Activated CD4-positive, alpha-beta T cell treated with anti-CD3 and anti-CD28 coated beads, Interleukin-2, amount 10 ng/mL, durations not matched to agents 7 days and 5 days (primary cell): ENCODE data around the gene RGS9. TPM values are rescaled to one million over a fixed set of nuclear protein-coding genes. Genes with fewer than 3 reads are reported as not detected.
A peak's percentile ranks its signal among the peaks of the same experiment; 100 is the strongest.

Source experiments
- CTCF ChIA-PET: fragments of 350-600 bp; sonication (Branson Sonifier 250); formaldehyde crosslinking; loops from one replicate; lab custom pipeline; 2021; ENCODE audit warnings: antibody characterized with exemption; lab: Charles Lee
- POLR2A ChIA-PET: fragments of 350-600 bp; sonication (Branson Sonifier 250); formaldehyde crosslinking; loops from one replicate; lab custom pipeline; 2021; ENCODE audit warnings: antibody characterized with exemption; lab: Charles Lee
- DNase-seq: peaks from one replicate; pipeline ENCODE4 v3.0.0-alpha.2; 2020
- H3K27ac Mint-ChIP-seq: one replicate; pipeline ENCODE4 v1.8.0; 2021; ENCODE audit warnings: mild to moderate bottlenecking, moderate library complexity, mixed read lengths
- H3K27me3 Mint-ChIP-seq: one replicate; pipeline ENCODE4 v1.8.0; 2021; ENCODE audit warnings: mixed read lengths
- H3K36me3 Mint-ChIP-seq: one replicate; pipeline ENCODE4 v1.8.0; 2021; ENCODE audit warnings: low read depth, mixed read lengths
- H3K4me1 Mint-ChIP-seq: one replicate; pipeline ENCODE4 v1.8.0; 2021; ENCODE audit warnings: mixed read lengths
- H3K4me3 Mint-ChIP-seq: one replicate; pipeline ENCODE4 v1.8.0; 2021; ENCODE audit warnings: mild to moderate bottlenecking, moderate library complexity, mixed read lengths
- H3K9me3 Mint-ChIP-seq: one replicate; pipeline ENCODE4 v1.8.0; 2021; ENCODE audit warnings: mixed read lengths
- total RNA-seq, 2 experiments: library from RNA; stranded (reverse); gene quantifications; one replicate each; pipeline ENCODE4 v1.2.3, GENCODE V29; 2021

The RGS9 gene
- total RNA-seq, 2 experiments from 2014 or later = 6.0 to 6.3 TPM

GRCh38 chr17:65231086-65231485, 93.9 kb downstream of the RGS9 start:
- DNase-seq = no peak
- H3K36me3 Mint-ChIP-seq = no peaks in the 10 kb centered on the region
- H3K27me3 Mint-ChIP-seq = peaks cover 11% of the 10 kb centered on the region
- ChIA-PET CTCF (interaction anchor here (0.5 to 1.8 kb wide), 8 partner anchors 11 to 500 kb away, joined by 3 to 10 read pairs (median 4); no protein-coding TSS in a partner anchor), POLR2A (no interaction called here)
- H3K4me3 Mint-ChIP-seq = no peak overlapping the region
- H3K4me1 Mint-ChIP-seq = peaks cover 25% of the 10 kb centered on the region
- no peak overlapping the region for H3K27ac Mint-ChIP-seq
- H3K9me3 Mint-ChIP-seq = no peaks in the 10 kb centered on the region

- CTCF ChIA-PET = interaction anchor here (0.5 to 2.1 kb wide), 15 partner anchors 10 to 933 kb away, joined by 3 to 10 read pairs (median 4); partner anchors contain the start of gene LRRC37A3
- Mint-ChIP-seq H3K27ac (no peak overlapping the region), H3K9me3 (no peaks in the 10 kb centered on the region), H3K36me3 (no peaks in the 10 kb centered on the region), H3K27me3 (peaks cover 11% of the 10 kb centered on the region), H3K4me3 (no peak overlapping the region), H3K4me1 (peaks cover 25% of the 10 kb centered on the region)
- POLR2A ChIA-PET = no interaction called here
- DNase-seq = peak; percentile 66
Observed at GRCh38 chr17:65231662-65232335, 94.6 kb downstream of the RGS9 start.

GRCh38 chr17:65235284-65235683, 98.1 kb downstream of the RGS9 start:
- DNase-seq = no peak
- H3K36me3 Mint-ChIP-seq = no peaks in the 10 kb centered on the region
- no peak overlapping the region for H3K27ac Mint-ChIP-seq
- ChIA-PET POLR2A (no interaction called here), CTCF (no interaction called here)
- H3K4me1 Mint-ChIP-seq = peaks cover under 1% of the 10 kb centered on the region
- H3K9me3 Mint-ChIP-seq = no peaks in the 10 kb centered on the region
- no peak overlapping the region for H3K4me3 Mint-ChIP-seq
- H3K27me3 Mint-ChIP-seq = peaks cover 14% of the 10 kb centered on the region

- CTCF ChIA-PET = interaction anchor here (0.5 kb wide), 1 partner anchor 234 kb away, joined by 5 read pairs; no protein-coding TSS in a partner anchor
- Mint-ChIP-seq H3K9me3 (no peaks in the 10 kb centered on the region), H3K27ac (no peak overlapping the region), H3K36me3 (no peaks in the 10 kb centered on the region), H3K4me1 (no peaks in the 10 kb centered on the region), H3K4me3 (no peak overlapping the region), H3K27me3 (peaks cover 14% of the 10 kb centered on the region)
- DNase-seq = no peak
- POLR2A ChIA-PET = no interaction called here
Observed at GRCh38 chr17:65236321-65236720, 99.2 kb downstream of the RGS9 start.

- peaks cover 15% of the 10 kb centered on the region for H3K27me3 Mint-ChIP-seq
Observed at GRCh38 chr17:65243838-65244625, 106.9 kb downstream of the RGS9 start.

GRCh38 chr17:65246252-65246651, 109.1 kb downstream of the RGS9 start:
- no peak for DNase-seq
- H3K4me1 Mint-ChIP-seq = peaks cover 7% of the 10 kb centered on the region

More at GRCh38 chr17:65243838-65244625, 106.9 kb downstream of the RGS9 start:
- no peak overlapping the region for H3K4me3 Mint-ChIP-seq
- H3K9me3 Mint-ChIP-seq = no peaks in the 10 kb centered on the region
- POLR2A ChIA-PET = no interaction called here
- CTCF ChIA-PET = interaction anchor here (2.5 kb wide), 1 partner anchor 12 kb away, joined by 9 read pairs; no protein-coding TSS in a partner anchor
- H3K4me1 Mint-ChIP-seq = peaks cover 7% of the 10 kb centered on the region
- DNase-seq = no peak
- H3K27ac Mint-ChIP-seq = no peak overlapping the region
- H3K36me3 Mint-ChIP-seq = no peaks in the 10 kb centered on the region

GRCh38 chr17:65249774-65250173, 112.6 kb downstream of the RGS9 start:
- Mint-ChIP-seq H3K36me3 (no peaks in the 10 kb centered on the region), H3K27ac (no peak overlapping the region), H3K4me3 (no peak overlapping the region), H3K27me3 (peaks cover 38% of the 10 kb centered on the region), H3K9me3 (no peaks in the 10 kb centered on the region), H3K4me1 (no peaks in the 10 kb centered on the region)
- POLR2A ChIA-PET = no interaction called here
- CTCF ChIA-PET = interaction anchor here (0.7 to 1.8 kb wide), 2 partner anchors 11 to 523 kb away, joined by 3 to 5 read pairs; no protein-coding TSS in a partner anchor
- no peak for DNase-seq

More at GRCh38 chr17:65246252-65246651, 109.1 kb downstream of the RGS9 start:
- CTCF ChIA-PET = interaction anchor here (0.5 kb wide), 1 partner anchor 204 kb away, joined by 3 read pairs; no protein-coding TSS in a partner anchor
- no peaks in the 10 kb centered on the region for H3K9me3 Mint-ChIP-seq
- no peak overlapping the region for H3K4me3 Mint-ChIP-seq
- POLR2A ChIA-PET = no interaction called here
- no peaks in the 10 kb centered on the region for H3K36me3 Mint-ChIP-seq
- no peak overlapping the region for H3K27ac Mint-ChIP-seq
- peaks cover 30% of the 10 kb centered on the region for H3K27me3 Mint-ChIP-seq

- Mint-ChIP-seq H3K4me3 (no peak overlapping the region), H3K4me1 (no peaks in the 10 kb centered on the region), H3K36me3 (peaks cover 1% of the 10 kb centered on the region), H3K9me3 (peaks cover 10% of the 10 kb centered on the region), H3K27ac (no peak overlapping the region), H3K27me3 (peaks cover 29% of the 10 kb centered on the region)
- no peak for DNase-seq
- POLR2A ChIA-PET = no interaction called here
- CTCF ChIA-PET = interaction anchor here (1.2 kb wide), 1 partner anchor 15 kb away, joined by 4 read pairs; no protein-coding TSS in a partner anchor
Observed at GRCh38 chr17:65254166-65254565, 117.0 kb downstream of the RGS9 start.

- no peak for DNase-seq
- Mint-ChIP-seq H3K9me3 (peaks cover 10% of the 10 kb centered on the region), H3K27me3 (peaks cover 10% of the 10 kb centered on the region), H3K36me3 (peaks cover 1% of the 10 kb centered on the region), H3K27ac (no peak overlapping the region), H3K4me1 (peaks cover 19% of the 10 kb centered on the region), H3K4me3 (no peak overlapping the region)
- ChIA-PET CTCF (no interaction called here), POLR2A (no interaction called here)
Observed at GRCh38 chr17:65259281-65259680, 122.1 kb downstream of the RGS9 start.

GRCh38 chr17:65259696-65260485, 122.7 kb downstream of the RGS9 start:
- H3K4me1 Mint-ChIP-seq = peaks cover 19% of the 10 kb centered on the region
- H3K36me3 Mint-ChIP-seq = peaks cover 1% of the 10 kb centered on the region
- peaks cover 10% of the 10 kb centered on the region for H3K9me3 Mint-ChIP-seq
- no peak for DNase-seq
- no peak overlapping the region for H3K4me3 Mint-ChIP-seq
- H3K27me3 Mint-ChIP-seq = peaks cover 10% of the 10 kb centered on the region
- POLR2A ChIA-PET = no interaction called here
- CTCF ChIA-PET = interaction anchor here (1.0 to 1.1 kb wide), 2 partner anchors 8 to 17 kb away, joined by 3 to 4 read pairs; no protein-coding TSS in a partner anchor
- no peak overlapping the region for H3K27ac Mint-ChIP-seq

GRCh38 chr17:65260626-65261025, 123.5 kb downstream of the RGS9 start:
- Mint-ChIP-seq H3K4me3 (no peak overlapping the region), H3K27me3 (peaks cover 10% of the 10 kb centered on the region), H3K4me1 (peaks cover 26% of the 10 kb centered on the region), H3K27ac (no peak overlapping the region), H3K9me3 (peaks cover 11% of the 10 kb centered on the region), H3K36me3 (peaks cover 1% of the 10 kb centered on the region)
- no peak for DNase-seq
- ChIA-PET CTCF (interaction anchor here (1.0 to 1.1 kb wide), 2 partner anchors 9 to 18 kb away, joined by 3 to 4 read pairs; no protein-coding TSS in a partner anchor), POLR2A (no interaction called here)

GRCh38 chr17:65261152-65261551, 124.0 kb downstream of the RGS9 start:
- Mint-ChIP-seq H3K27me3 (peaks cover 10% of the 10 kb centered on the region), H3K4me1 (peaks cover 31% of the 10 kb centered on the region), H3K27ac (no peak overlapping the region), H3K9me3 (peaks cover 8% of the 10 kb centered on the region), H3K4me3 (no peak overlapping the region), H3K36me3 (peaks cover 1% of the 10 kb centered on the region)
- POLR2A ChIA-PET = no interaction called here
- CTCF ChIA-PET = interaction anchor here (1.1 kb wide), 2 partner anchors 19 to 36 kb away, joined by 3 read pairs; no protein-coding TSS in a partner anchor
- no peak for DNase-seq
